Neuronal stem cell (in vitro differentiated cells): ENCODE data around the gene JPH3.

Experiments
- DNase-seq: peaks from one replicate; pipeline ENCODE4 v3.0.0-alpha.2; 2013; ENCODE audit warnings: low spot score
- H2AFZ ChIP-seq: one replicate; pipeline ENCODE4 v1.6.1; 2013; ENCODE audit warnings: mild to moderate bottlenecking, low read length, inconsistent platforms
- H2AK5ac ChIP-seq: 2 replicates; pipeline ENCODE4 v1.6.1; 2013; ENCODE audit warnings: low read depth, mild to moderate bottlenecking, inconsistent platforms, low read length, moderate library complexity, mixed read lengths
- H2BK120ac ChIP-seq: 2 replicates; pipeline ENCODE4 v1.6.1; 2013; ENCODE audit warnings: low read depth, mild to moderate bottlenecking, inconsistent platforms, low read length, moderate library complexity, mixed read lengths
- H2BK12ac ChIP-seq: one replicate; pipeline ENCODE4 v1.6.1; 2013; ENCODE audit warnings: low read length, inconsistent platforms
- H2BK15ac ChIP-seq: 2 replicates; pipeline ENCODE4 v1.6.1; 2013; ENCODE audit warnings: mild to moderate bottlenecking, low read length, inconsistent platforms, mixed read lengths
- H2BK5ac ChIP-seq: one replicate; pipeline ENCODE4 v1.6.1; 2013; ENCODE audit warnings: inconsistent platforms, mild to moderate bottlenecking, low read length, moderate library complexity
- H3K14ac ChIP-seq: one replicate; pipeline ENCODE4 v1.6.1; 2013; ENCODE audit warnings: low read length, inconsistent platforms
- H3K18ac ChIP-seq: 2 replicates; pipeline ENCODE4 v1.6.1; 2013; ENCODE audit warnings: low read length, inconsistent platforms
- H3K23ac ChIP-seq: 2 replicates; pipeline ENCODE4 v1.6.1; 2013; ENCODE audit warnings: low read depth, mild to moderate bottlenecking, mixed read lengths, low read length, inconsistent platforms; ENCODE audit not compliant: poor library complexity
- H3K27ac ChIP-seq: replicated peaks from 3 replicates; pipeline ENCODE4 v1.5.1; 2013; ENCODE audit warnings: low read length, inconsistent platforms
- H3K27me3 ChIP-seq, 3 experiments: 2 replicates each; pipeline ENCODE4 v1.6.1; 2013; ENCODE audit warnings: low read length in 3 of 3, mild to moderate bottlenecking in 2 of 3, inconsistent platforms in 1 of 3, low read depth in 1 of 3, mixed read lengths in 1 of 3, moderate library complexity in 1 of 3; ENCODE audit not compliant: control insufficient read depth in 3 of 3, insufficient read depth in 3 of 3
- H3K36me3 ChIP-seq, 2 donors: replicated peaks in 1 of 2; 2 replicates each; pipeline ENCODE4 v1.6.1; 2013; ENCODE audit warnings: low read length in 2 of 2; ENCODE audit not compliant: control insufficient read depth in 2 of 2, insufficient read depth in 2 of 2
- H3K4ac ChIP-seq: 2 replicates; pipeline ENCODE4 v1.6.1; 2013; ENCODE audit warnings: inconsistent platforms, mild to moderate bottlenecking, low read length, moderate library complexity
- H3K4me1 ChIP-seq, 2 donors: 1 replicate in 1 of 2; 2 replicates in 1 of 2; pipeline ENCODE4 v1.6.1; 2013; ENCODE audit warnings: low read length in 2 of 2, low read depth in 1 of 2; ENCODE audit not compliant: control insufficient read depth in 2 of 2, insufficient read depth in 1 of 2
- H3K4me2 ChIP-seq: one replicate; pipeline ENCODE4 v1.6.1; 2013; ENCODE audit warnings: mild to moderate bottlenecking, low read length, inconsistent platforms; ENCODE audit not compliant: insufficient read depth, poor library complexity, severe bottlenecking
- H3K4me3 ChIP-seq, 2 donors: 2 replicates each; pipeline ENCODE4 v1.5.1; 2013; ENCODE audit warnings: low read length in 2 of 2, mild to moderate bottlenecking in 2 of 2, inconsistent platforms in 1 of 2, moderate library complexity in 1 of 2
- H3K79me1 ChIP-seq: one replicate; pipeline ENCODE4 v1.6.1; 2013; ENCODE audit warnings: low read depth, mild to moderate bottlenecking, inconsistent platforms, low read length, moderate library complexity
- H3K9ac ChIP-seq: one replicate; pipeline ENCODE4 v1.6.1; 2013; ENCODE audit warnings: mild to moderate bottlenecking, low read depth, low read length, inconsistent platforms; ENCODE audit not compliant: poor library complexity
- H3K9me3 ChIP-seq, 2 donors: replicated peaks in 1 of 2; 2 replicates each; pipeline versions ENCODE3 to v1.6.1; 2013; ENCODE audit warnings: low read length in 2 of 2, mild to moderate bottlenecking in 2 of 2, inconsistent platforms in 1 of 2, low read depth in 1 of 2, mixed read lengths in 1 of 2, moderate library complexity in 1 of 2; ENCODE audit not compliant: control insufficient read depth in 2 of 2, insufficient read depth in 1 of 2
- H4K8ac ChIP-seq: one replicate; pipeline ENCODE4 v1.6.1; 2013; ENCODE audit warnings: low read depth, mild to moderate bottlenecking, inconsistent platforms, low read length, moderate library complexity
- H4K91ac ChIP-seq: one replicate; pipeline ENCODE4 v1.6.1; 2013; ENCODE audit warnings: low read length, low read depth, mild to moderate bottlenecking, inconsistent platforms; ENCODE audit not compliant: poor library complexity
- WGBS, 2 donors: extraction: QIAGEN DNeasy Blood & Tissue Kit; methylation state at CpG; one replicate each; pipeline ENCODE4 v1.1.7; 2013; ENCODE audit warnings: missing lambda C conversion rate in 2 of 2, mixed read lengths in 1 of 2; ENCODE audit not compliant: insufficient read length in 2 of 2, insufficient replicate concordance in 1 of 2; ENCODE audit errors: extremely low coverage in 2 of 2; 5-methylcytosine and 5-hydroxymethylcytosine counted together

JPH3 gene

DNA sequence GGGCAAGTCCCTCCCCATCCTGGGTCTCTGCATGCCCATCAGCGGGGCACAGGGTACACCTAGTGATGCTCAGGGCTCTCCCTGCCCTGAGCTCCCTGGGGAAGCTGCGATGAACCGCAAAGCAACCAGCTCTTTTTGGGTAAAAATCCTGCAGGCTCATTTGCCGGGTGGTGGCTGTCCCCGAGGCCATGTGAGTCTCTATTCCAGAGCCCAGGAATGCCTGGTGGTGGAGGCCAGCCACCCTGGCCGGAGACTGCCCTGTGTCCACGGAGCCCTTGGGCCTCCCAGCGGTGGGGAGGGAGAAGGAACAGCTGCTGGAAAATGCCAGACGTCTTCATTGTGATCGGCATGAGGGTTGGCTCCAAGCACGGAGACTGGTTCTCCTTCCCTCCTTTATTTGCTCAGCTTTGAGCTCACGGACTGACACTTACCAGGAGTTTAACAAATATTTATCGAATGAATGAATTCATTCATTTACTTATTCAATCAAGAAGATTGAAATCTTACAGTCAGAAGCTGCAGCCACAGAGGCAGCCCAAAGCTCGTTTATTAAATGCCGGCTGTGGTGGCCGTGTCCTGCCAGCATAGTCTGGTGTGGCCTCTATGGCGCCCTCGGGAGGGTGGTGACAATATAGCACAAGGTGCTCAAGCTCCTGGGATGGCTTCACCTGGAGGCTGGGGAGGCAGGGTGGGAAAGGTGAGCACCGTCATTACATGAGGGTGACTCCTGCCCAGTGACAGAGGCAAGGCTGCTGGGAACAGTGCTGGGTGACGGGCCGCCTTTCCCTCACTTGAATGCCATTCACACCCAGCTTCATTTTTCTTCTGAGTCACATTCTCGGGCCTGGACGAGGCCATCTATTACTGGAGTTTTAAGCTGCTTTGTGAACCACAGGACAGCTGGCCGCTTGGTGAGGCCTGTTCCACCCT, 31.1 kb upstream of the JPH3 start:
- H3K4me1 ChIP-seq = peaks cover 0 to 2% of the 10 kb centered on the region in 2 donors
- H2AK5ac ChIP-seq = peak overlapping the region; percentile 29
- H3K4me3 ChIP-seq = no peak overlapping the region
- H3K9me3 ChIP-seq = no peaks in the 10 kb centered on the region
- no peaks in the 10 kb centered on the region for H3K36me3 ChIP-seq
- no peak overlapping the region for H3K14ac ChIP-seq
- H2BK12ac ChIP-seq = no peak overlapping the region
- no peak overlapping the region for H3K9ac ChIP-seq
- WGBS, 2 donors = no CpG with 5 or more reads among the region's 24 CpGs
- DNase-seq = no peak
- peak overlapping the region; percentile 13 for H2BK120ac ChIP-seq
- H3K79me1 ChIP-seq = no peaks in the 10 kb centered on the region
- no peaks in the 10 kb centered on the region for H3K27me3 ChIP-seq
- peak overlapping the region; percentile 35 for H2AFZ ChIP-seq
- peak overlapping the region; percentile 68 for H2BK15ac ChIP-seq
- peak overlapping the region; percentile 6 for H3K18ac ChIP-seq
- no peak overlapping the region for H3K27ac ChIP-seq
- H3K23ac ChIP-seq = no peak overlapping the region
- H2BK5ac ChIP-seq = peak overlapping the region; percentile 49
- H4K91ac ChIP-seq = no peak overlapping the region
- no peak overlapping the region for H3K4ac ChIP-seq
- H4K8ac ChIP-seq = no peak overlapping the region
- no peak overlapping the region for H3K4me2 ChIP-seq

DNA sequence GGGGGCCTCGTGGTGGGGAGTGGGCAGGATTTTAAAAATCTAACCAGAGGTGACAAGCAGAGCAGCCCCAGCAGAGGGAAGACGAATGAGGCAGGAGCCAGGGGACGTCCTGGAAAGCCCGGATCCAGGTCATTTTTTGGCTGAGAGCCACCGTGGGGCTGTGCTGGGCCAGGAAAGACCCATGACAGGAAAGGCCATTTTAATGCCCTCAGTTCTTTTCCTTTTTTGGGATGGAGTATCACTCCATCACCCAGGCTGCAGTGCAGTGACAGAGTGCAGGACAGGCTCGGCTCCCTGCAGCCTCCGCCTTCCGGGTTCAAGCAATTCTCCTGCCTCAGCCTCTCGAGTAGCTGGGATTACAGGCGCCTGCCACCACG, 30.5 kb upstream of the JPH3 start:
- H2AFZ ChIP-seq = peak overlapping the region; percentile 35
- H3K27ac ChIP-seq = no peak overlapping the region
- H4K8ac ChIP-seq = no peak overlapping the region

DNA sequence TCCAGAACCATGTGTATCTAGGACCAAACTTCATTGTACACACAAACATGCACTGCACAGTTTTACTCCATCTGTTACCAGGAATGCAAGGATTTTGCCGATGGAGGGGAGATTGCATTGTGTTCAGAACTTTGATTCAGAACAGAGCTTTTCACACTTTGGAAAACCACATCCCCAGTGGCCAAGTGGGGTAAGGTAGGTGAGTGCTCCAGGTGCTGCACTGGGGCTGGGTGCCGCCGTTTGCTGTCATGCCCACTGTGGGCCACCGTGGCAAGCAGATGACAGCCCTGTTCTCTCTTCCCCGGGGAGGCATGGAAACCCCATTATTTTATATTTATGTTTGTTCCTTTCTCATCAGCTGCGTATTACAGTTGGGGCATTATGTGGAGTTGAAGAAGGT, 29.3 kb upstream of the JPH3 start:
- Histone ChIP-seq H3K4ac (no peak overlapping the region), H3K9ac (no peak overlapping the region), H3K36me3 (no peaks in the 10 kb centered on the region), H4K8ac (no peak overlapping the region), H2BK15ac (no peak overlapping the region), H3K27ac (no peak overlapping the region), H3K79me1 (no peaks in the 10 kb centered on the region), H4K91ac (no peak overlapping the region), H3K9me3 (no peaks in the 10 kb centered on the region), H3K4me2 (no peak overlapping the region), H3K4me3 (no peak overlapping the region), H2BK5ac (no peak overlapping the region), H3K4me1 (peaks cover 0 to 2% of the 10 kb centered on the region in 2 donors), H3K27me3 (no peaks in the 10 kb centered on the region), H2AFZ (no peak overlapping the region), H3K18ac (no peak overlapping the region), H2BK120ac (no peak overlapping the region), H2AK5ac (peak overlapping the region; percentile 10), H3K14ac (no peak overlapping the region), H2BK12ac (no peak overlapping the region), H3K23ac (no peak overlapping the region)
- DNase-seq = no peak
- no CpG with 5 or more reads among the region's 6 CpGs for WGBS, 2 donors

More for the DNA sequence above, 30.5 kb upstream of the JPH3 start:
- no peak overlapping the region for H3K18ac ChIP-seq
- no peak overlapping the region for H3K4me2 ChIP-seq
- no peak overlapping the region for H2BK120ac ChIP-seq
- H3K9me3 ChIP-seq = no peaks in the 10 kb centered on the region
- H3K4ac ChIP-seq = no peak overlapping the region
- H3K4me1 ChIP-seq = peaks cover 0 to 2% of the 10 kb centered on the region in 2 donors
- H3K4me3 ChIP-seq = no peak overlapping the region
- no peak for DNase-seq
- H3K27me3 ChIP-seq = no peaks in the 10 kb centered on the region
- H2BK5ac ChIP-seq = peak overlapping the region; percentile 49
- no CpG with 5 or more reads among the region's 11 CpGs for WGBS, 2 donors
- no peak overlapping the region for H4K91ac ChIP-seq
- H3K9ac ChIP-seq = no peak overlapping the region
- no peak overlapping the region for H3K23ac ChIP-seq
- H2BK12ac ChIP-seq = no peak overlapping the region
- peak overlapping the region; percentile 29 for H2AK5ac ChIP-seq
- H3K14ac ChIP-seq = no peak overlapping the region
- no peaks in the 10 kb centered on the region for H3K79me1 ChIP-seq
- no peaks in the 10 kb centered on the region for H3K36me3 ChIP-seq
- peak overlapping the region; percentile 68 for H2BK15ac ChIP-seq

DNA sequence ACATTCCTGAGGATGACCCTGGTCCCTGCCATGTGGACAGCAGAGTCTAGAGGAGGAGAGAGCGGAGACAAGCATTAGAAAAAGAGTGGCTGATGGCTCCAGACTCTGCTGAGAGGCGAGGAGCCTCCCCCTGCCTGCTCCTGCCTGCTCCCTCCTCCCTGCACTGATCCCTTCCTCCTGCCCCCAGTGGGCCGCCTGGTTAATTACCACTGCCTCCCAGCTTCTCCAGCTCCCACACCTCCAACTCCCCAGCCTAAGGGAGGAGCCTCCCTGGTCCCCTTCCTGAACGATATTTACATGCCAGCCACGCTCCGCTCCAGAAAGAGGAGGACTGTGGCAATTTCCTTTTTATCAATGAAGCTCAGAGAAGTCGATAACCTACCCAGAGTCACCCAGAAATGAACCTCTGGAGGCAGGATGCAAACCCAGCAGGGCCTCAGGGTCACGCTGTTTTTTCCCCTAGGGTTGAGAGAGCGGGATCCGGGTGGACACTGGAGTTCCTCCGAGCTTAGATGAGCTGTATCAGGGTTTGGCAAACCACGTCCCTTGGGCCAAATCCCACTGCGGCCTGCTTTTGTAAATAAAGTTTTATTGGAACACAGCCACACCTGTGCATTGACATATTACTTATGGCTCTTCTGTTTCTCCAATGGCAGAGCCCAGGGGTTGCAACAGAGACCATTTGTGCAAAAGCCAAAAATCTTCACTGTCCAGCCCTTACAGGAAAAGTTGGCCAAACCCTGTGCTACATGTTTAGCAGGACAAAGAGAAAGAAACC, 27.1 kb upstream of the JPH3 start:
- Histone ChIP-seq H3K14ac (no peak overlapping the region), H2AFZ (no peak overlapping the region), H3K9me3 (no peaks in the 10 kb centered on the region), H3K9ac (peak overlapping the region; percentile 14), H3K27ac (no peak overlapping the region), H3K18ac (peak overlapping the region; percentile 50), H4K8ac (no peak overlapping the region), H3K4me1 (peaks cover 0 to 2% of the 10 kb centered on the region in 2 donors), H3K27me3 (no peaks in the 10 kb centered on the region), H2AK5ac (no peak overlapping the region), H2BK5ac (no peak overlapping the region), H3K79me1 (no peaks in the 10 kb centered on the region), H3K4me2 (no peak overlapping the region), H3K23ac (no peak overlapping the region), H2BK12ac (no peak overlapping the region), H4K91ac (no peak overlapping the region), H2BK120ac (no peak overlapping the region), H2BK15ac (no peak overlapping the region), H3K4me3 (no peak overlapping the region), H3K36me3 (no peaks in the 10 kb centered on the region), H3K4ac (no peak overlapping the region)
- DNase-seq = no peak
- whole genome bisulfite sequencing, 2 donors = no CpG with 5 or more reads among the region's 13 CpGs
